Measurements from ENCODE around the gene EFNA5.

DNA sequence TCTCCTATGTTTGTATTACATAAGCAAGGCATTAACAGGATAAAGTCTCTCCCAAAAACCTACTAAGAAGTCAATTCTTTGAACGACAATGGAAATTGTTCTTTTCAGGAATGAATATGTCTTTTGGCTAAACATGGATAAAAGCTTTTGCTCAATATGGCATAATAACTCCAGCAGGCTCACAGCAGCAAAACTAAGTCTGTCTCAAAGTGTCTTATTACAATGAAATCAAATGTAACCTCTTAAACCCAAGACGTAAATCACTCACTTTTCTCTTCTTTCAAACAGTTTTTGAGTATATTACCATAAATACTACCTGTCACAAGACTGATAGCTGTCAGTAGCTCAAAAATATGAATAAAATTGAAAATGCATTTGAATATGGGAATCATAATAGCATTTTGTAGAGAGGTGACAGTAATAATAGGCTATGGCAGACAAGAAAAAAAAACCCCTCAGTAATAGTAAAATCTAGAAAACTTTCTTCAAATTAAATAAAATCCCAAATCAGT, 41.7 kb upstream of the EFNA5 start:
- TF ChIP-seq FOXM1 (IDR thresholded peaks at IDR 0.05; ENCODE audit: low read depth, low read length) (no peak), POLR2AphosphoS5 (IDR thresholded peaks at IDR 0.05; ENCODE audit: low read length) (no peak)
- TF ChIP-seq, protein P1, sequence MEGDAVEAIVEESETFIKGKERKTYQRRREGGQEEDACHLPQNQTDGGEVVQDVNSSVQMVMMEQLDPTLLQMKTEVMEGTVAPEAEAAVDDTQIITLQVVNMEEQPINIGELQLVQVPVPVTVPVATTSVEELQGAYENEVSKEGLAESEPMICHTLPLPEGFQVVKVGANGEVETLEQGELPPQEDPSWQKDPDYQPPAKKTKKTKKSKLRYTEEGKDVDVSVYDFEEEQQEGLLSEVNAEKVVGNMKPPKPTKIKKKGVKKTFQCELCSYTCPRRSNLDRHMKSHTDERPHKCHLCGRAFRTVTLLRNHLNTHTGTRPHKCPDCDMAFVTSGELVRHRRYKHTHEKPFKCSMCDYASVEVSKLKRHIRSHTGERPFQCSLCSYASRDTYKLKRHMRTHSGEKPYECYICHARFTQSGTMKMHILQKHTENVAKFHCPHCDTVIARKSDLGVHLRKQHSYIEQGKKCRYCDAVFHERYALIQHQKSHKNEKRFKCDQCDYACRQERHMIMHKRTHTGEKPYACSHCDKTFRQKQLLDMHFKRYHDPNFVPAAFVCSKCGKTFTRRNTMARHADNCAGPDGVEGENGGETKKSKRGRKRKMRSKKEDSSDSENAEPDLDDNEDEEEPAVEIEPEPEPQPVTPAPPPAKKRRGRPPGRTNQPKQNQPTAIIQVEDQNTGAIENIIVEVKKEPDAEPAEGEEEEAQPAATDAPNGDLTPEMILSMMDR (IDR thresholded peaks at IDR 0.05 in 2 of 3, conservative IDR thresholded peaks at IDR 0.05 in 1 of 3; ENCODE audit: control insufficient read depth in 2 of 3, extremely low read depth in 1 of 3, insufficient read depth in 1 of 3, low read depth in 3 of 3, low read length in 3 of 3): no peak
